Vagina (tissue), 2 donors: ENCODE results near the gene MID1. TPM values are rescaled to one million over a fixed set of nuclear protein-coding genes. Genes with fewer than 3 reads are reported as not detected.

ENCODE experiments used
- DNase-seq, 2 donors: peaks; one replicate each; pipeline ENCODE4 v3.0.0-alpha.2; 2017; ENCODE audit errors: extremely low spot score in 2 of 2
- H3K27ac ChIP-seq: fragments of 200-600 bp; sonication (generic); one replicate; pipeline ENCODE4 v1.5.1; 2019
- H3K27me3 ChIP-seq: fragments of 200-600 bp; sonication (generic); one replicate; pipeline ENCODE4 v1.5.1; 2019
- H3K36me3 ChIP-seq, 2 donors: fragments of 200-600 bp; sonication (generic); one replicate each; pipeline ENCODE4 v1.5.1; 2017 to 2019
- H3K4me1 ChIP-seq: fragments of 200-600 bp; sonication (generic); one replicate; pipeline ENCODE4 v1.5.1; 2019
- H3K4me3 ChIP-seq, 2 donors: fragments of 200-600 bp; sonication (generic); 1 replicate in 1 of 2; 2 replicates in 1 of 2; pipeline ENCODE4 v1.5.1; 2016 to 2019
- H3K9me3 ChIP-seq: fragments of 200-600 bp; sonication (generic); one replicate; pipeline ENCODE4 v1.5.1; 2019
- POLR2A ChIP-seq, 2 donors: fragments of 450-650 bp; IDR thresholded peaks; one replicate each; pipeline ENCODE4 v1.6.1; 2017; ENCODE audit warnings: antibody characterized with exemption in 2 of 2, mild to moderate bottlenecking in 2 of 2, moderate library complexity in 2 of 2
- POLR2AphosphoS5 ChIP-seq, 2 donors: sonication (generic); formaldehyde crosslinking; IDR thresholded peaks; one replicate each; pipeline ENCODE4 v1.9.0; 2017; ENCODE audit warnings: antibody characterized with exemption in 2 of 2, mild to moderate bottlenecking in 2 of 2, low read depth in 1 of 2; ENCODE audit not compliant: insufficient read depth in 1 of 2
- intact Hi-C: fragments of 100-400 bp; cut with DNase I; formaldehyde crosslinking; loops from one replicate; pipeline ENCODE4 v1.15.1; 2023
- total RNA-seq: library from RNA; depleted of rRNA; stranded (reverse); fragments of >200 nt; gene quantifications from one replicate; pipeline ENCODE4 v1.2.3, GENCODE V29; 2016
- TF ChIP-seq, protein P1 (sequence below), 3 experiments: fragments of 450-650 bp in 2 of 3; fragments of 200-600 bp in 1 of 3; sonication (generic) in 1 of 3; IDR thresholded peaks; one replicate each; pipeline ENCODE4 v1.5.1; 2017 to 2019; ENCODE audit warnings: antibody characterized with exemption in 3 of 3, mild to moderate bottlenecking in 2 of 3, moderate library complexity in 2 of 3

MID1 gene
- total RNA-seq, 1 donor from 2014 or later = 16.2 TPM

DNA sequence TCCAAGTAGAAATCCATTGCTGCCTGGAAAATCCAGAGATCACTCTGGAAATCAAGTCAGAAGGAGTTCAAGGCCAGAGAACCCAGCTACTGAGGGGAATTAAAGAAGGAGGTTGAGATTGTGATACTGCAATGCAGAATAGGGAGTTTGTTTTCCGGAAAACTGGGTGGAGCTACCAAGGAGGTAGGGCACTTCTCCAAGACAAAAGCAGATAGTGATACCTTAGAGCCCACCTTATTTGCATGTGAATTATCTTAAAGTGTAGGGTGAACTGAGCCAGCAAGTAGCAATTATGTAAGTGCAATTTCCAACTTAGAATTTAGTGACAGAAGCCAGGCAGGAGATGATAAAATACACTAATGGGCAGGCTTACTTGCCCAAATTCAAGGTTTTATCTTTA lies 178.9 kb downstream of the MID1 start:
- no peak for DNase-seq
- intact Hi-C loops = no loop called here
- no peaks in the 10 kb centered on the region for H3K36me3 ChIP-seq

DNA sequence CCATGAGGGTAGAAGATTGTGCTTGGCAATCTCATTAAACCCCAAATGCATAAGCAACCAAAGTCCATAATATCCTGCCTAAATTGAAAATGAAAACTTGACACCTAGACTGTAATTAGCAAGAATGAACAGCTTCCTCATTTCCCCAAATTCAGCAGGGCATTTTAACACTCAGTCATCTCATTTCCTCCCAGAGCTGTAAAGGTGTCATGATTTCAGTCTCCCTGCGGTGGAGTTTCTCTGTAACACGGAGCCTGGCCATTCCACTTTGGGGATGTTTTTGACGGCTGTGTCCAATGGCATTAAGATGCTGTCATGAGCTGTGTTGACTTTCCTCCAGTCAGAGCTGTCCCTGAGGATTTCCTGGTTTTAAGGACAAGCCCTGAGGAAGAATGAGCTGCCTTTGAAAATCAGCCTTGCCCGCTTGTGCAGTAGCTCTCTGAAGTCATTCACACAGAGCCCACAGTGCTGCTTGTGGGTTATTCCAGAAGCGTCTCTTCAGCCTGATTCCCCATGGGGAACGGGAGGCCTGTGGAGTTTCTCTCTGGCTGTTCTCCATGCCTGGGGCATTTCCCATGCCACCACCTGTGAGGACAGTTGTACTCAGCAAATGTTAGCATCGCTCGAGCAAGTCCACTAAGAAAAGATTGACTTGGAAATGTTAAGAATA lies 187.0 kb downstream of the MID1 start:
- Histone ChIP-seq H3K4me1 (no peaks in the 10 kb centered on the region), H3K4me3 (no peak overlapping the region), H3K27ac (no peak overlapping the region), H3K36me3 (no peaks in the 10 kb centered on the region), H3K27me3 (no peaks in the 10 kb centered on the region), H3K9me3 (no peaks in the 10 kb centered on the region)
- intact Hi-C loops = no loop called here
- TF ChIP-seq POLR2AphosphoS5 (IDR thresholded peaks at IDR 0.05; ENCODE audit: insufficient read depth in 1 of 2, low read depth in 1 of 2) (no peak), POLR2A (IDR thresholded peaks at IDR 0.05) (no peak)
- TF ChIP-seq, protein P1, sequence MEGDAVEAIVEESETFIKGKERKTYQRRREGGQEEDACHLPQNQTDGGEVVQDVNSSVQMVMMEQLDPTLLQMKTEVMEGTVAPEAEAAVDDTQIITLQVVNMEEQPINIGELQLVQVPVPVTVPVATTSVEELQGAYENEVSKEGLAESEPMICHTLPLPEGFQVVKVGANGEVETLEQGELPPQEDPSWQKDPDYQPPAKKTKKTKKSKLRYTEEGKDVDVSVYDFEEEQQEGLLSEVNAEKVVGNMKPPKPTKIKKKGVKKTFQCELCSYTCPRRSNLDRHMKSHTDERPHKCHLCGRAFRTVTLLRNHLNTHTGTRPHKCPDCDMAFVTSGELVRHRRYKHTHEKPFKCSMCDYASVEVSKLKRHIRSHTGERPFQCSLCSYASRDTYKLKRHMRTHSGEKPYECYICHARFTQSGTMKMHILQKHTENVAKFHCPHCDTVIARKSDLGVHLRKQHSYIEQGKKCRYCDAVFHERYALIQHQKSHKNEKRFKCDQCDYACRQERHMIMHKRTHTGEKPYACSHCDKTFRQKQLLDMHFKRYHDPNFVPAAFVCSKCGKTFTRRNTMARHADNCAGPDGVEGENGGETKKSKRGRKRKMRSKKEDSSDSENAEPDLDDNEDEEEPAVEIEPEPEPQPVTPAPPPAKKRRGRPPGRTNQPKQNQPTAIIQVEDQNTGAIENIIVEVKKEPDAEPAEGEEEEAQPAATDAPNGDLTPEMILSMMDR (IDR thresholded peaks at IDR 0.05) = no peak
- DNase-seq = no peak

More for the DNA sequence above, 178.9 kb downstream of the MID1 start:
- Histone ChIP-seq H3K27ac (no peak overlapping the region), H3K9me3 (no peaks in the 10 kb centered on the region), H3K4me1 (no peaks in the 10 kb centered on the region), H3K4me3 (no peak overlapping the region), H3K27me3 (no peaks in the 10 kb centered on the region)
- TF ChIP-seq POLR2AphosphoS5 (IDR thresholded peaks at IDR 0.05; ENCODE audit: insufficient read depth in 1 of 2, low read depth in 1 of 2) (no peak), POLR2A (IDR thresholded peaks at IDR 0.05) (no peak)
- TF ChIP-seq, protein P1 (IDR thresholded peaks at IDR 0.05) = no peak

DNA sequence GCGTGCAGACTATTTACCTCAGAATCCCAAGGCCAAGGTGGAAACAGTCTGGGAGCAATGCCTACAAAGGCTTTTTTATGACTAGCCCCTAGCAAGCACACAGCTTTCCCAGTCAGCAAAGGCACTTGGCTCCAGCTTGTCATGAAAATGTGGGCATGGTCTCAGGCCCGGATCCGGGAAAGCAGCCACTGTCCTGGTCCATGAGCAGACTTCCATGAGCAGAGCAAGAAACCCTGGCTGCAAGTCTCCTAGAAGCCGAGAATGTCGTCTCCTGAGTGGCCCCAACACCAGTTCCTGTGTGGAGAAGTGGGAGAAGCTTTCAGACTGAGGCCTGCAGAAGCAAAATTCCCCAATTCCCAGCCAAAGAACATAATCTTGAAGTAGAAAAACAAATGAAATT lies 190.5 kb downstream of the MID1 start:
- H3K4me3 ChIP-seq = no peak overlapping the region
- H3K36me3 ChIP-seq = no peaks in the 10 kb centered on the region
- TF ChIP-seq POLR2AphosphoS5 (IDR thresholded peaks at IDR 0.05; ENCODE audit: insufficient read depth in 1 of 2, low read depth in 1 of 2) (no peak), POLR2A (IDR thresholded peaks at IDR 0.05) (no peak)
- TF ChIP-seq, protein P1 (IDR thresholded peaks at IDR 0.05) = no peak
- no peaks in the 10 kb centered on the region for H3K27me3 ChIP-seq
- intact Hi-C loops = no loop called here
- no peak for DNase-seq
- H3K27ac ChIP-seq = no peak overlapping the region
- H3K9me3 ChIP-seq = no peaks in the 10 kb centered on the region
- H3K4me1 ChIP-seq = no peaks in the 10 kb centered on the region

DNA sequence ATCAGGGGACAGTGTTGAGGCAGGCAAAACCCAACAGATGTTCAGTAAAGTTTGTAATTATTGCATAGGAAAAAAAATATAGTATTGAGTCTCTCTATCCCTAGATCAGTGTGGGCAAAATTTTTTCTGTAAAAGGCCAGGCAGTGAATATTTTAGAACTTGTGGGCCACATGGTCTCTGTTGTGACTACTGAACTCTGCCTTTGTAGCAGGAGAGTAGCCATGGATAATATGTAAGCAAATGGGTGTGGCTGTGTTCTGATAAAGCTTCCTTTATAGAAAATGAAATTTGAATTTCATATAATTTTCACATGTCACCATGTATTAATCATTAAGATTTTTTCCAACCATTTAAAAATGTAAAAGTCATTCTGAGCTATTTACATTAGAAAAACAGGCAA lies 193.1 kb downstream of the MID1 start:
- intact Hi-C loops = no loop called here
- DNase-seq = no peak
- Histone ChIP-seq H3K4me1 (no peaks in the 10 kb centered on the region), H3K9me3 (no peaks in the 10 kb centered on the region), H3K4me3 (no peak overlapping the region), H3K27ac (no peak overlapping the region), H3K36me3 (no peaks in the 10 kb centered on the region), H3K27me3 (no peaks in the 10 kb centered on the region)
- TF ChIP-seq POLR2A (IDR thresholded peaks at IDR 0.05) (no peak), POLR2AphosphoS5 (IDR thresholded peaks at IDR 0.05; ENCODE audit: insufficient read depth in 1 of 2, low read depth in 1 of 2) (no peak)
- TF ChIP-seq, protein P1 (IDR thresholded peaks at IDR 0.05) = no peak

DNA sequence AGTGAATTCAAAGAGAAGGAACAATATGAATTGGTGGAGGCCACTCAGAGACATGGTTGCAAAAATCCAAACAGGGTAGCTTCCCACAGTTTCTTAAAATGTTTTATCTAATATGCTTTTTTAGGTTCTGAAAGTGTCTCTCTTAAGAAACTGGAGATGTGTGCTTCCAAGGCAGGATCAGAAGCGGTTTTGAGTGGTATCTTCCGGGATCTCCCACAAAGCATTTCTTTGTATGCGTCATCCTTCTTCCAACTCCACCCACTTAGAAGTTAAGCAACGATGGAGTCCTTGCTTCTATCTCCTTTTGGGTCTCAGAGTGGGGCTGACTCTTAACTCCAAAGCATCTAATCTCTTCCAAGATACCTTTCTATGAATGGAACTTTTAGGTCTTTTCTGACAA lies 196.7 kb downstream of the MID1 start:
- Histone ChIP-seq H3K27me3 (no peaks in the 10 kb centered on the region), H3K4me1 (no peaks in the 10 kb centered on the region), H3K9me3 (no peaks in the 10 kb centered on the region), H3K4me3 (no peak overlapping the region), H3K36me3 (no peaks in the 10 kb centered on the region), H3K27ac (no peak overlapping the region)
- DNase-seq = no peak
- TF ChIP-seq POLR2AphosphoS5 (IDR thresholded peaks at IDR 0.05; ENCODE audit: insufficient read depth in 1 of 2, low read depth in 1 of 2) (no peak), POLR2A (IDR thresholded peaks at IDR 0.05) (no peak)
- TF ChIP-seq, protein P1 (IDR thresholded peaks at IDR 0.05) = no peak
- intact Hi-C loops = no loop called here
